HG03378 (cell line): Measurements from ENCODE around the gene GADD45G.

ENCODE experiments used
- ATAC-seq: cut with Tn5 transposase; IDR thresholded peaks from one replicate; pipeline ENCODE4 v1.9.1; 2021; ENCODE audit warnings: mild to moderate bottlenecking, moderate library complexity; ENCODE audit not compliant: unreplicated experiment

GADD45G gene

GRCh38 chr9:89608641-89609335 is 4.0 kb downstream of the GADD45G start:
- ATAC-seq, result no peak

- no peak for ATAC-seq
These were observed 4.7 kb downstream of the GADD45G start for GRCh38 chr9:89609426-89610006.

GRCh38 chr9:89610391-89610925 is 5.6 kb downstream of the GADD45G start:
- no peak for ATAC-seq

- ATAC-seq, result no peak
These were observed 6.6 kb downstream of the GADD45G start for GRCh38 chr9:89611425-89611824.

GRCh38 chr9:89612566-89613278 is 7.9 kb downstream of the GADD45G start:
- ATAC-seq, result no peak

- ATAC-seq, result no peak
These were observed 9.4 kb downstream of the GADD45G start for GRCh38 chr9:89613912-89614892.

- ATAC-seq, result no peak
These were observed 10.8 kb downstream of the GADD45G start for GRCh38 chr9:89615661-89616060.

GRCh38 chr9:89616411-89616810 is 11.6 kb downstream of the GADD45G start:
- ATAC-seq, result no peak

- no peak for ATAC-seq
These were observed 13.2 kb downstream of the GADD45G start for GRCh38 chr9:89617978-89618377.

- no peak for ATAC-seq
These were observed 14.2 kb downstream of the GADD45G start for GRCh38 chr9:89619019-89619418.

- ATAC-seq, result no peak
These were observed 14.8 kb downstream of the GADD45G start for GRCh38 chr9:89619424-89620138.

- ATAC-seq, result no peak
These were observed 16.2 kb downstream of the GADD45G start for GRCh38 chr9:89621031-89621430.

GRCh38 chr9:89621676-89622075 is 16.9 kb downstream of the GADD45G start:
- ATAC-seq, result no peak

- no peak for ATAC-seq
These were observed 18.4 kb downstream of the GADD45G start for GRCh38 chr9:89622933-89623861.

GRCh38 chr9:89623925-89624420 is 19.2 kb downstream of the GADD45G start:
- no peak for ATAC-seq

- no peak for ATAC-seq
These were observed 21.2 kb downstream of the GADD45G start for GRCh38 chr9:89625721-89626687.

GRCh38 chr9:89626741-89627265 is 22.0 kb downstream of the GADD45G start:
- ATAC-seq, result no peak
